ENCODE measurements around the gene OTOS.

The OTOS gene

GRCh38 chr2:240166761-240167587 lies 26.5 kb upstream of the OTOS start:
- DNase-seq: no peak

- DNase-seq: no peak
Measured at GRCh38 chr2:240166191-240166590, 25.7 kb upstream of the OTOS start.

GRCh38 chr2:240165661-240166060 lies 25.2 kb upstream of the OTOS start:
- DNase-seq: no peak

GRCh38 chr2:240165034-240165433 lies 24.6 kb upstream of the OTOS start:
- no peak for DNase-seq

DNA sequence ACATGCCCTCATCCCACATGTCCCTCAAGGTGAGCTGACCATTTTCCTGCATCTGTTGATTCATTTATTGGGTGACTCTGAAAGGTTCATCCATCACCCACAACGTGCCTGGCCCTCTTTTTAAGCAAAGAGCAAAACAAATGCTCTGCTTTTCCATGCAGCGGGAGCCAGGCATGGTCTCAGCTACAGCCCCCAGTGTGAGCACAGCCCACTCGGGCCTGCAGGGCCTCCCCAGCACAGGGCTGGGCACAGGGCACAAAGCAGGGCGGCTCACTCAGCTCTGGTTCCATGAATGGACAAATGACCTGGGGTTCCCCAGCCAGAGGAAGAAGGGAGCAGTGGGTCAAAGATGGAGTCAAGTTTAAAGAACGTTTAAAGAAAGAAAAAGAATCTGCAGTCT lies 24.1 kb upstream of the OTOS start:
- DNase-seq: no peak

GRCh38 chr2:240163844-240164574 lies 23.6 kb upstream of the OTOS start:
- DNase-seq: no peak

DNA sequence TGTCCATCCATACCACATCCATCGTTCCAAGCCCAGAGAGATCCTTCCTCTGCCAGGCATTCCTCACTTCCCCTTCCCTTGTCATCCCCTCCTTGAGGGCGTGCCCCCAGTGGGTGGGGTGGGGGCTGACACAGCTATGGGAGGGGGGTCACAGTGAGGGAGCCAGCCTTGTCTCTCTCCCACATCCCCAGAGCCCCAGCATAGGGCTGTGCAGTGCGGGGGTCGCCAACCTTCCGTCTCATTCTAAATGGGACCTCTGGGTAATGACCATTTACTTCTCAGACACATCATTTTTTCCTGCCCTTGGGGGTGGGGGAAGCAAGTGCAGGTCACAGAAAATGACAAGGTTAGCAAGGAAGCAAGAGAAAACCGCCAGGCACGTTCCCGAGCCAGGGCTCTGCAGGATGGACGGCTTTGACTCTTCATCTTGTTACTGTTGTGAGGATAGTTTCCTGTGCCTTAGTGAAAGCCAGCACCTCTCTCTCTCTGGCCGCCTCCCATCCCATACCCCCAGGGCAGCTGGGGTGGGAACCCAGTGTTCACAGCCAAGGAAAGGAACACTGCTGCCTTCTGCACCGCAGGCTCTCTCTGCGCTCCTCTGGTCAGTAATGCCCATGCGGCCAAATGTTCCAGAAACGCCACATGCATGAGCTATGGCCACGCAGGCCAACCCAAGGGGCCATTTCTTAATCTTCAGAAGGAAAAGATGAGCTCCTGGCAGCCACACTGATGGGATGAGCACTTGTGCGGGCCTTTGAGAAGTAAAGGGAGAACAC lies 22.7 kb upstream of the OTOS start:
- DNase-seq: no peak

GRCh38 chr2:240162531-240162930 lies 22.1 kb upstream of the OTOS start:
- no peak for DNase-seq

DNA sequence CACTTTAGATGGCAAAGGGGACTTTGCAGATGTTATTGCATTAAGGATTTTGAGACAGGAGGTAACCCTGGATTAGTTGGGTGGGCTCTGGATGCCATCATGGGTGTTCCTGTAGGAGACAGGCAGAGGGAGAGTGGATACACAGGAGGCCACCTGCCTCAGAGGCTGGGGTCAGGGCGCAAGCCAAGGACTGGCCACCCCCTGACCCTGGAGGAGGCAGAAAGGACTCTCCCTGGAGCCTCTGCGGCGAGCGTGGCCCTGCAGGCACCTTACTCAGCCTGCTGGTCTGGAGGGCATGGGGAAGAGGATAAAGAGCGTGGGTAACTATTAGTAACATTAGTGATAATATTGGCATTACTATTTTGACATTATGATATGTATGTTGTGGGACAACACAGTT lies 21.6 kb upstream of the OTOS start:
- DNase-seq: no peak

DNA sequence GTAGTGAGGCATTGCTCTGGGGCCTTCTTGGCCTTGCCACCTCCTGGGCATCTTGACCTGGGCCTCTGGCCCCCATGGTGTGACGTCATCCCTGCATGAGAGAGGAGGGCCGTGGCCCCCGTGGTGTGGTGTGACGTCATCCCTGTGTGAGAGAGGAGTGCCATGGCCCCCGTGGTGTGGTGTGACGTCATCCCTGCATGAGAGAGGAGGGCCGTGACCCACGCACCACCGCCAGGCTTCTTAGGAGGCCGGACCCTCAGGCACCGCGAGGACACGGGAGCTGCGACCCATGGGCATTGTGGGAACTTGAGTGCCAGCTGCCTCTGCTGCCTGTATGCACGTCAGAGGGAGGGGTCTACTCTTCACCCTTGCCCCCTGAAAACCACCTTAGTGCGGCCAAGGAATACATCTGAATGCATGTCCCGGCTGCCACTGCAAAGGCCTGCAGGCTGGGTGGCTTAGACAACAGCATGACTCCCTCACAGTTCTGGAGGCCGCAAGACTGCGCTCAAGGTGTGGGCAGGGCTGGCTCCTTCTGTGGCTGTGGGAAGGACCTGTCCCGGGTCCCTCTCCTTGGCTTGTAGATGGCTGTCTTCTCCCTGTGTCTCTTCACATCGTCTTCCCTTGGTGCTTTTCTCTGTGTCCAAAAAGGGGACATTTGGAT lies 20.8 kb upstream of the OTOS start:
- no peak for DNase-seq

GRCh38 chr2:240160291-240161086 lies 20.0 kb upstream of the OTOS start:
- DNase-seq: no peak

DNA sequence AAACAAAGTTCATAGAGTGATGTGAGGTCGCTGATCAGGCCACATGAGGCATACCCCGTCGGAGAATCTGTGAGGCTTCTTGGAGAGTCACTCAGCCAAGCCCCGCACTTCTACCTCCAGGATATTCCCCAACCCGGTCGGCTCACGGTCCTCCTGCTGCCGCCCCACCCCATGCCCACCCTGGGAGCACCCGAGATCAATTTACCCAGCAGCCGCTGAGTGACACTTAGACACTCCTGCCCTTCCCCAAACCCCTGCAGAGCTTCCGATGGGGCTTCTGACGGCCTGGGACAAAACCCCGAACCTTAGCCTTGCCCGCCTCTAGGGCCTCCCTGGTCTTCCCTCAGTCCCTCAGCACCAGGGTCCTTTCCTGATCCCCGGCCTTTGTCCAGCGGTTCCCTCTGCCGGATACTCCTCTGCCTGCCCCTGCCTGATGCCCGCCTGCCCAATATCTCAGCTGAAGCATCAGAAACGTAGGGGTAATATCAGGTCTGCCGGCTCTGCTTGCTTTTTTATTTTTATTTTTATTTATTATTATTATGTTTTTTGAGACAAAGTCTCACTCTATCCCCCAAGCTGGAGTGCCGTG lies 18.9 kb upstream of the OTOS start:
- DNase-seq: no peak

DNA sequence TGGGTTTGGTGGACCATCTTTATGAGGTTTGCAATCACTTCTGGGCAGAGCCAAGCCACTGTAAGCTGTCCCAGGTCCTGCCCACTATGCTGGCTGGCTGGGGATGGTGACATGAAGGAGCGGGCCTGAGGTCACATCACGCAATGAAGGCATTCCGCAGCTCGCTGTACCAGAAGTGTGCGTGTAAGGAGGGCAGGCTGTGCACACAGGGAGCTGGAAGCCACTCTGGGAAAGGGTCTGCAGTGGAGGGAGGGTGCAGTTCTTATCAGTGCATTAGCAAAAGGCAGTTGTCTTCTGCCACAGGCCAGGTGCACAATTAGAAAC lies 16.7 kb upstream of the OTOS start:
- no peak for DNase-seq

DNA sequence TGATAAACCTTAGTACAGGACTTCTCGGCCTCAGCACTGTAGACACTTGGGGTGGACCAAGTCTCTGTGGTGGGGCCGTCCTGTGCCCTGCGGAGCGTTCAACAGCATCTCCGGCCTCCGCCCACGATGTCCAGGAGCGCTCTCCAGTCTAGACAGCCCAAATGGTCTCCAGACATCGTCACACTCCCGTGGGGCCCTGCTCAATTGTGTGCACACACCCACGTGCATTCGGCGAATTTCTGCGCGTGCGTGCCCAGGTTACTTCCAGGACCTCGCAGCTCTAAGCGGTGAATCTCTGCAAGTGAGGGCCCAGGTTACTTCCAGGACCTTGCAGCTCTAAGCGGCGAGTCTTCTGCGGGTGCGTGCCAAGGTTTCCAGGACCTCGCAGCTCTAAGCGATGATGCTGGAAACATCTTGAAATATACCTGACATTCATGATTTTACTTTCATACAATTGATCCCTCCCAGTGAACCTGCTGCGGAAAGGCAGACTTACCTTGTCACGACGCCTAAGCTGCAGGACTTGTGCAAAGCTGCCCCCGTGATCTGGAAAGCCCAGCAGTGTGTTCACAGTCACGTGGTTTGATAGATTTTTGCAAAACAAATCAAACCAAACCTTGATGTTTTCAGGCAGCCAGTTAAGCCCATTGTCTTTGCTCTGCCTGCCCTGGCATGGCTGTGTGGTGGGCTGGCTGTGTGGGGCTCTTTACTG lies 16.1 kb upstream of the OTOS start:
- no peak for DNase-seq

GRCh38 chr2:240155745-240156390 lies 15.4 kb upstream of the OTOS start:
- no peak for DNase-seq

- DNase-seq: no peak
Measured at GRCh38 chr2:240155048-240155744, 14.7 kb upstream of the OTOS start.

GRCh38 chr2:240154606-240155005 lies 14.1 kb upstream of the OTOS start:
- no peak for DNase-seq

DNA sequence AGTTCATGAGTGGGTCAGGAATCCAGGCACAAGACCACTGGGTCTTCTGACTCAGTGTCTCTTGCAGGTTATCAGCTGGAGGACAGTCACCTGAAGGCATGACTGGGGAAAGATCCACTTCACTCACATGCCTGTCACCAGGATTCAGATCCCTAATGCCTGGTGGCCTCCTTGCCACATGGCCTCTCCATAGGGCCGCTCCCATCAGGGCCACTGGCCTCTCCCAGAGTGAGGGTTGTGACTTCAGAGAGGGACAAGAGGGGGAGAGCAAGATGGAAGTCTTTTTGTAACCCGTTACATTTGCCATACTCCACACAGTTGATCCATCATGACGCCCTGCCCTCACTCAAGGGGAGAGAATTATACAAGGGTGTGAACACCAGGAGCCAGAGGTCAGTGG lies 13.0 kb upstream of the OTOS start:
- no peak for DNase-seq

DNA sequence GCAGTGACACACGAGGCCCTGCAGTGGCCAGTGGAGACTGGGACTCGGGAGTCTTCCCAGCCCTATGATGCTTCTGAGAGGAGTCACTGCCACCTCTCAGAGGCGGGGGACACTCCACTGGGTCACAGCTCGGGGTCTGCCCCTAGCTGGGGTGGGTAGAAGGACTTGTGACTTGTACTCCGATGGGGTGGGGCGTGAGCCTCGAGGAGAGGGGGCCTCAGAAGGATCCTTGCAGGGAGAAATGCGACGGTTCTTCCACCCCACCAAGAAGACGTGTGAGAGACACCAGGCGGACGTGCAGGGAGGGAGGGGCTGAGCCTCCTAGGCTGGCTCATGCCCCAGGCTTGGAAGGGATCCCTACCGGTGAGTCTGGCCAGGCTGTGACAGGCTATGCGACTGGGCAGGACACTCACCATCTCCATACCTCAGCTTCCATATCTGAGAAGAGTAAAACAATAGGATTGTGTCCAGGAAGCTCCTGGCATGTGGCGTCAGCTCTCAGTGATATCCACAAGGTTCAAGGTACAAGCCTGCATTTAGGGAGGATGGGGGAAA lies 11.1 kb upstream of the OTOS start:
- DNase-seq: no peak

Measured in activated CD4-positive, alpha-beta T cell treated with anti-CD3 and anti-CD28 coated beads, Interleukin-10, Interleukin-2, amounts not matched to agents 100 ng/mL and 50 ng/mL, durations not matched to agents 16 hours and 8 hours (primary cell).